Lower leg skin (tissue), 3 donors: Measurements from ENCODE around the gene VSTM2L.

Source experiments
- CTCF ChIP-seq, 3 donors: fragments of 450-650 bp; IDR thresholded peaks; one replicate each; pipeline ENCODE4 v1.5.1; 2016; ENCODE audit warnings: antibody characterized with exemption in 3 of 3, mild to moderate bottlenecking in 3 of 3, moderate library complexity in 2 of 3
- POLR2A ChIP-seq, 2 donors: fragments of 450-650 bp; IDR thresholded peaks; one replicate each; pipeline ENCODE4 v1.6.1; 2016 to 2017; ENCODE audit warnings: antibody characterized with exemption in 2 of 2, mild to moderate bottlenecking in 1 of 2, moderate library complexity in 1 of 2

GRCh38 chr20:37880726-37881591 is 22.0 kb upstream of the VSTM2L start:
- no peak for TF ChIP-seq CTCF (IDR thresholded peaks at IDR 0.05)
- no peak for TF ChIP-seq POLR2A (IDR thresholded peaks at IDR 0.05)
